CD14-positive monocyte (primary cell): ENCODE data around the gene ACCS. TPM values are rescaled to one million over a fixed set of nuclear protein-coding genes. Genes with fewer than 3 reads are reported as not detected.

Experiments
- DNase-seq, 3 donors: peaks; one replicate each; pipeline ENCODE4 v3.0.0-alpha.2; 2011 to 2022
- H2AFZ ChIP-seq: 2 replicates; pipeline ENCODE4 v1.6.0; 2012; ENCODE audit warnings: mild to moderate bottlenecking, low read depth, low read length, inconsistent platforms; ENCODE audit not compliant: insufficient read depth, poor library complexity, severe bottlenecking
- H3K27ac ChIP-seq, 2 donors: 1 replicate in 1 of 2; 2 replicates in 1 of 2; pipeline ENCODE4 v1.5.1; 2012 to 2013; ENCODE audit warnings: low read length in 2 of 2, control low read depth in 1 of 2, inconsistent platforms in 1 of 2, low read depth in 1 of 2, mild to moderate bottlenecking in 1 of 2
- H3K27me3 ChIP-seq, 2 donors: one replicate each; pipeline versions ENCODE4 v1.6.0 to v1.6.1; 2011 to 2013; ENCODE audit warnings: low read length in 2 of 2; ENCODE audit not compliant: control insufficient read depth in 2 of 2, insufficient read depth in 2 of 2
- H3K36me3 ChIP-seq, 2 donors: replicated peaks in 1 of 2; 1 replicate in 1 of 2; 2 replicates in 1 of 2; pipeline versions ENCODE4 v1.5.1 to v1.6.1; 2012 to 2013; ENCODE audit warnings: low read length in 2 of 2, control low read depth in 1 of 2, inconsistent platforms in 1 of 2, mild to moderate bottlenecking in 1 of 2; ENCODE audit not compliant: insufficient read depth in 2 of 2, control insufficient read depth in 1 of 2
- H3K4me1 ChIP-seq, 2 donors: 1 replicate in 1 of 2; 2 replicates in 1 of 2; pipeline versions ENCODE4 v1.5.1 to v1.6.1; 2012 to 2013; ENCODE audit warnings: low read length in 2 of 2, control low read depth in 1 of 2, inconsistent platforms in 1 of 2, mild to moderate bottlenecking in 1 of 2, moderate library complexity in 1 of 2; ENCODE audit not compliant: insufficient read depth in 2 of 2, control insufficient read depth in 1 of 2
- H3K4me2 ChIP-seq: replicated peaks from 2 replicates; pipeline ENCODE3; 2012; ENCODE audit warnings: low read length, moderate library complexity, mild to moderate bottlenecking; ENCODE audit not compliant: poor library complexity, severe bottlenecking; ENCODE audit errors: extremely low read depth
- H3K4me3 ChIP-seq, 3 experiments: fragments of 200-600 bp in 1 of 3; sonication (generic) in 1 of 3; replicated peaks in 1 of 3; 1 replicate in 2 of 3; 2 replicates in 1 of 3; pipeline ENCODE4 v1.5.1; 2011 to 2013; ENCODE audit warnings: low read length in 3 of 3, mild to moderate bottlenecking in 3 of 3, control low read depth in 2 of 3, low read depth in 2 of 3, inconsistent platforms in 1 of 3, moderate library complexity in 1 of 3
- H3K79me2 ChIP-seq: 2 replicates; pipeline ENCODE4 v1.6.0; 2012; ENCODE audit warnings: mild to moderate bottlenecking, control low read depth, inconsistent platforms, low read length, moderate library complexity; ENCODE audit not compliant: insufficient read depth
- H3K9ac ChIP-seq: 2 replicates; pipeline ENCODE4 v1.6.0; 2017; ENCODE audit warnings: low read length, mild to moderate bottlenecking; ENCODE audit not compliant: insufficient read depth, poor library complexity, severe bottlenecking
- H3K9me3 ChIP-seq, 2 donors: replicated peaks in 1 of 2; 1 replicate in 1 of 2; 2 replicates in 1 of 2; pipeline versions ENCODE4 v1.5.1 to v1.6.1; 2012 to 2013; ENCODE audit warnings: low read length in 2 of 2, control low read depth in 1 of 2; ENCODE audit not compliant: control insufficient read depth in 1 of 2, insufficient read depth in 1 of 2
- H4K20me1 ChIP-seq: 2 replicates; pipeline ENCODE4 v1.6.0; 2012; ENCODE audit warnings: mild to moderate bottlenecking, low read length, control low read depth, moderate library complexity; ENCODE audit not compliant: insufficient read depth
- H3K27ac Mint-ChIP-seq, 7 donors: one replicate each; pipeline ENCODE4 v1.8.0; 2020; ENCODE audit warnings: mild to moderate bottlenecking in 7 of 7, mixed read lengths in 7 of 7, moderate library complexity in 6 of 7, inconsistent platforms in 2 of 7
- H3K27me3 Mint-ChIP-seq, 3 donors: one replicate each; pipeline ENCODE4 v1.8.0; 2021 to 2022; ENCODE audit warnings: low read depth in 3 of 3, mild to moderate bottlenecking in 3 of 3, mixed read lengths in 3 of 3, moderate library complexity in 3 of 3, inconsistent platforms in 1 of 3
- H3K36me3 Mint-ChIP-seq, 2 donors: one replicate each; pipeline ENCODE4 v1.8.0; 2020; ENCODE audit warnings: mixed read lengths in 2 of 2, inconsistent platforms in 1 of 2, mild to moderate bottlenecking in 1 of 2
- H3K4me1 Mint-ChIP-seq: one replicate; pipeline ENCODE4 v1.8.0; 2020; ENCODE audit warnings: mild to moderate bottlenecking, mixed read lengths
- H3K4me3 Mint-ChIP-seq, 2 donors: one replicate each; pipeline ENCODE4 v1.8.0; 2020; ENCODE audit warnings: mild to moderate bottlenecking in 2 of 2, mixed read lengths in 2 of 2, moderate library complexity in 1 of 2
- H3K9me3 Mint-ChIP-seq, 7 donors: one replicate each; pipeline ENCODE4 v1.8.0; 2020 to 2022; ENCODE audit warnings: mixed read lengths in 7 of 7, mild to moderate bottlenecking in 6 of 7, moderate library complexity in 6 of 7, inconsistent platforms in 2 of 7
- CTCF ChIP-seq: fragments of 200-600 bp; IDR thresholded peaks from one replicate; pipeline ENCODE4 v1.8.0; 2022; ENCODE audit warnings: antibody characterized with exemption, mild to moderate bottlenecking
- WGBS: methylation state at CpG from one replicate; pipeline ENCODE4 v1.1.5; 2013; ENCODE audit warnings: missing lambda C conversion rate; ENCODE audit not compliant: insufficient coverage; 5-methylcytosine and 5-hydroxymethylcytosine counted together
- intact Hi-C, 2 donors: fragments of 100-400 bp; cut with micrococcal nuclease; formaldehyde crosslinking; loops; one replicate each; pipeline versions ENCODE4 v1.15.0 to v1.15.1; 2023
- polyA plus RNA-seq, 3 donors: library from polyadenylated mRNA; depleted of rRNA in 1 of 3; unstranded in 2 of 3; stranded (reverse) in 1 of 3; fragments of 300-500 nt in 2 of 3; fragments of >200 nt in 1 of 3; fragmentation: Illumina TruSeq in 2 of 3; gene quantifications; 1 replicate in 2 of 3; 2 replicates in 1 of 3; pipeline ENCODE4 v1.2.3, GENCODE V29; 2012 to 2021

ACCS gene
- polyA plus RNA-seq, 3 donors, result 1.3 to 46.6 (median 1.7) TPM

- Mint-ChIP-seq H3K9me3 (peaks cover 0 to 9% (median 5%) of the 10 kb centered on the region in 7 donors), H3K4me3 (no peak overlapping the region), H3K27ac (no peak overlapping the region), H3K27me3 (peaks cover 12 to 19% (median 12%) of the 10 kb centered on the region in 3 donors), H3K4me1 (no peaks in the 10 kb centered on the region), H3K36me3 (no peaks in the 10 kb centered on the region)
- Histone ChIP-seq H3K36me3 (no peaks in the 10 kb centered on the region), H2AFZ (no peak overlapping the region), H3K9me3 (no peaks in the 10 kb centered on the region), H3K4me3 (no peak overlapping the region), H3K4me2 (no peak overlapping the region), H3K9ac (no peak overlapping the region), H3K4me1 (no peaks in the 10 kb centered on the region), H3K79me2 (no peaks in the 10 kb centered on the region), H3K27ac (no peak overlapping the region), H4K20me1 (no peaks in the 10 kb centered on the region), H3K27me3 (no peaks in the 10 kb centered on the region)
- WGBS, result no CpG with 5 or more reads among the region's 1 CpG
- no peak for DNase-seq
- intact Hi-C loops, result no loop called here
- no peak for TF ChIP-seq CTCF
Measured at GRCh38 chr11:44029507-44029845, 36.6 kb upstream of the ACCS start.

GRCh38 chr11:44029977-44030911 is 35.8 kb upstream of the ACCS start:
- Mint-ChIP-seq H3K27me3 (peaks cover 11 to 19% (median 12%) of the 10 kb centered on the region in 3 donors), H3K9me3 (peaks cover 0 to 7% (median 5%) of the 10 kb centered on the region in 7 donors), H3K36me3 (no peaks in the 10 kb centered on the region), H3K27ac (no peak overlapping the region), H3K4me3 (no peak overlapping the region), H3K4me1 (no peaks in the 10 kb centered on the region)
- Histone ChIP-seq H3K36me3 (no peaks in the 10 kb centered on the region), H3K4me1 (no peaks in the 10 kb centered on the region), H3K79me2 (no peaks in the 10 kb centered on the region), H3K27me3 (no peaks in the 10 kb centered on the region), H2AFZ (no peak overlapping the region), H3K4me3 (no peak overlapping the region), H4K20me1 (no peaks in the 10 kb centered on the region), H3K9ac (no peak overlapping the region), H3K9me3 (no peaks in the 10 kb centered on the region), H3K27ac (no peak overlapping the region), H3K4me2 (no peak overlapping the region)
- DNase-seq, result no peak
- 89% methylated on average over 4 of the region's 5 CpGs for WGBS
- intact Hi-C loops, result no loop called here
- no peak for TF ChIP-seq CTCF
